Neural progenitor cell (in vitro differentiated cells): ENCODE measurements around the gene POLR2H. TPM values are rescaled to one million over a fixed set of nuclear protein-coding genes. Genes with fewer than 3 reads are reported as not detected.

Experiments used
- DNase-seq: peaks from one replicate; pipeline ENCODE4 v3.0.0-alpha.2; 2016; ENCODE audit warnings: low spot score
- H2AFZ ChIP-seq: fragments of 200-600 bp; sonication (generic); replicated peaks from 2 replicates; pipeline ENCODE4 v1.6.1; 2016; ENCODE audit warnings: antibody characterized with exemption
- H3F3A ChIP-seq: fragments of 200-600 bp; sonication (generic); 2 replicates; pipeline ENCODE4 v1.6.1; 2016; ENCODE audit warnings: antibody characterized with exemption, low read depth
- H3K27ac ChIP-seq: fragments of 200-600 bp; sonication (generic); 2 replicates; pipeline ENCODE4 v1.5.1; 2016; ENCODE audit warnings: mild to moderate bottlenecking
- H3K27me3 ChIP-seq: fragments of 200-600 bp; sonication (generic); 2 replicates; pipeline ENCODE4 v1.6.1; 2016; ENCODE audit warnings: mild to moderate bottlenecking, moderate library complexity
- H3K36me3 ChIP-seq: fragments of 200-600 bp; sonication (generic); 2 replicates; pipeline ENCODE4 v1.5.1; 2016
- H3K4me1 ChIP-seq: fragments of 200-600 bp; sonication (generic); 2 replicates; pipeline ENCODE4 v1.6.1; 2016; ENCODE audit warnings: mixed run types
- H3K4me2 ChIP-seq: fragments of 200-600 bp; sonication (generic); 2 replicates; pipeline ENCODE4 v1.6.1; 2016
- H3K4me3 ChIP-seq: fragments of 200-600 bp; sonication (generic); 2 replicates; pipeline ENCODE4 v1.5.1; 2016
- H3K79me2 ChIP-seq: fragments of 200-600 bp; sonication (generic); 2 replicates; pipeline ENCODE4 v1.6.1; 2016; ENCODE audit warnings: low read depth
- H3K9ac ChIP-seq: fragments of 200-600 bp; sonication (generic); 2 replicates; pipeline ENCODE4 v1.6.1; 2016
- H3K9me3 ChIP-seq: fragments of 200-600 bp; sonication (generic); 2 replicates; pipeline ENCODE4 v1.5.1; 2016; ENCODE audit warnings: low read depth
- H4K20me1 ChIP-seq: fragments of 200-600 bp; sonication (generic); 2 replicates; pipeline ENCODE4 v1.6.1; 2016; ENCODE audit warnings: low read depth
- H3K27ac Mint-ChIP-seq: 3 replicates; pipeline ENCODE4 v1.8.0; 2021; ENCODE audit warnings: mixed read lengths
- H3K27me3 Mint-ChIP-seq: 2 replicates; pipeline ENCODE4 v1.8.0; 2022; ENCODE audit warnings: low read depth, mild to moderate bottlenecking, inconsistent platforms, moderate library complexity, mixed read lengths; ENCODE audit not compliant: insufficient read depth
- H3K36me3 Mint-ChIP-seq: 3 replicates; pipeline ENCODE4 v1.8.0; 2021; ENCODE audit warnings: mixed read lengths
- H3K4me1 Mint-ChIP-seq: 3 replicates; pipeline ENCODE4 v1.8.0; 2021; ENCODE audit warnings: mixed read lengths
- H3K4me3 Mint-ChIP-seq: 3 replicates; pipeline ENCODE4 v1.8.0; 2021; ENCODE audit warnings: mild to moderate bottlenecking, moderate library complexity, mixed read lengths
- H3K9me3 Mint-ChIP-seq: 3 replicates; pipeline ENCODE4 v1.8.0; 2020; ENCODE audit warnings: mixed read lengths
- CTCF ChIP-seq: fragments of 200-600 bp; sonication (generic); IDR thresholded peaks from 2 replicates; pipeline ENCODE4 v1.5.1; 2017; ENCODE audit warnings: antibody characterized with exemption, mild to moderate bottlenecking
- EZH2 ChIP-seq: fragments of 200-600 bp; sonication (generic); IDR thresholded peaks from 2 replicates; pipeline ENCODE4 v1.6.1; 2017; ENCODE audit warnings: antibody characterized with exemption, mild to moderate bottlenecking, moderate library complexity
- EZH2phosphoT487 ChIP-seq: fragments of 200-600 bp; sonication (generic); IDR thresholded peaks from 2 replicates; pipeline ENCODE4 v1.6.1; 2017; ENCODE audit warnings: antibody characterized with exemption
- total RNA-seq: library from RNA; depleted of rRNA; stranded (reverse); fragments of >200 nt; gene quantifications from 2 replicates; pipeline ENCODE4 v1.2.3, GENCODE V29; 2015; ENCODE audit warnings: low replicate concordance

POLR2H gene
- total RNA-seq, 1 donor from 2014 or later, result 173 TPM

GRCh38 chr3:184383033-184383740, 21.7 kb downstream of the POLR2H start:
- H3K9ac ChIP-seq, result no peak overlapping the region
- H3K79me2 ChIP-seq, result no peaks in the 10 kb centered on the region
- H3K27me3 ChIP-seq, result peaks cover 48% of the 10 kb centered on the region
- peaks cover 8% of the 10 kb centered on the region for H4K20me1 ChIP-seq
- Mint-ChIP-seq H3K9me3 (peaks cover 2% of the 10 kb centered on the region), H3K4me1 (peaks cover 17% of the 10 kb centered on the region), H3K36me3 (no peaks in the 10 kb centered on the region), H3K4me3 (no peak overlapping the region), H3K27ac (no peak overlapping the region), H3K27me3 (peaks cover 28% of the 10 kb centered on the region)
- no peak overlapping the region for H2AFZ ChIP-seq
- no peak overlapping the region for H3K4me3 ChIP-seq
- H3K36me3 ChIP-seq, result no peaks in the 10 kb centered on the region
- no peak overlapping the region for H3K27ac ChIP-seq
- H3F3A ChIP-seq, result peaks cover 32% of the 10 kb centered on the region
- DNase-seq, result no peak
- no peaks in the 10 kb centered on the region for H3K9me3 ChIP-seq
- H3K4me1 ChIP-seq, result peaks cover 22% of the 10 kb centered on the region
- TF ChIP-seq EZH2 (no peak), EZH2phosphoT487 (no peak), CTCF (no peak)
- no peak overlapping the region for H3K4me2 ChIP-seq

GRCh38 chr3:184384342-184384741, 22.8 kb downstream of the POLR2H start:
- H3K27ac ChIP-seq, result no peak overlapping the region
- peaks cover 12% of the 10 kb centered on the region for H3K4me1 ChIP-seq
- H3K9me3 ChIP-seq, result no peaks in the 10 kb centered on the region
- peaks cover 3% of the 10 kb centered on the region for H3K9me3 Mint-ChIP-seq
- no peak for TF ChIP-seq CTCF
- no peak for TF ChIP-seq EZH2
- TF ChIP-seq EZH2phosphoT487, result no peak
- H3K27me3 Mint-ChIP-seq, result peaks cover 26% of the 10 kb centered on the region
- DNase-seq, result no peak
- no peak overlapping the region for H3K9ac ChIP-seq
- peaks cover 8% of the 10 kb centered on the region for H4K20me1 ChIP-seq
- no peaks in the 10 kb centered on the region for H3K79me2 ChIP-seq
- no peaks in the 10 kb centered on the region for H3K36me3 Mint-ChIP-seq
- H3K4me2 ChIP-seq, result no peak overlapping the region
- peaks cover 6% of the 10 kb centered on the region for H3K4me1 Mint-ChIP-seq
- H3K4me3 Mint-ChIP-seq, result no peak overlapping the region
- H3F3A ChIP-seq, result peaks cover 21% of the 10 kb centered on the region
- H3K27me3 ChIP-seq, result peaks cover 36% of the 10 kb centered on the region
- H3K27ac Mint-ChIP-seq, result peak overlapping the region; percentile 21
- no peaks in the 10 kb centered on the region for H3K36me3 ChIP-seq
- H3K4me3 ChIP-seq, result no peak overlapping the region
- H2AFZ ChIP-seq, result no peak overlapping the region

GRCh38 chr3:184384856-184385422, 23.4 kb downstream of the POLR2H start:
- no peak overlapping the region for H3K4me3 ChIP-seq
- H3K79me2 ChIP-seq, result no peaks in the 10 kb centered on the region
- H3K9ac ChIP-seq, result no peak overlapping the region
- H3K4me1 ChIP-seq, result peaks cover 11% of the 10 kb centered on the region
- H2AFZ ChIP-seq, result no peak overlapping the region
- peaks cover 8% of the 10 kb centered on the region for H4K20me1 ChIP-seq
- no peak overlapping the region for H3K4me3 Mint-ChIP-seq
- peaks cover 6% of the 10 kb centered on the region for H3K4me1 Mint-ChIP-seq
- H3F3A ChIP-seq, result peaks cover 20% of the 10 kb centered on the region
- no peak overlapping the region for H3K4me2 ChIP-seq
- peaks cover 3% of the 10 kb centered on the region for H3K9me3 Mint-ChIP-seq
- H3K36me3 Mint-ChIP-seq, result no peaks in the 10 kb centered on the region
- H3K27me3 Mint-ChIP-seq, result peaks cover 25% of the 10 kb centered on the region
- no peak overlapping the region for H3K27ac ChIP-seq
- no peak overlapping the region for H3K27ac Mint-ChIP-seq
- H3K9me3 ChIP-seq, result no peaks in the 10 kb centered on the region
- peaks cover 34% of the 10 kb centered on the region for H3K27me3 ChIP-seq
- TF ChIP-seq EZH2 (no peak), EZH2phosphoT487 (no peak), CTCF (no peak)
- DNase-seq, result no peak
- H3K36me3 ChIP-seq, result no peaks in the 10 kb centered on the region
